NT2/D1 (cell line): Measurements from ENCODE around the gene FOXK1.

Experiments
- SUZ12 ChIP-seq: IDR thresholded peaks from 2 replicates; pipeline ENCODE4 v1.6.1; 2011; ENCODE audit not compliant: insufficient read length, insufficient read depth; ENCODE audit errors: extremely low read depth
- YY1 ChIP-seq: IDR thresholded peaks from 2 replicates; pipeline ENCODE4 v1.6.1; 2011; ENCODE audit not compliant: insufficient read length, insufficient read depth

GRCh38 chr7:4706384-4707216 is 24.5 kb downstream of the FOXK1 start:
- TF ChIP-seq YY1 (no peak), SUZ12 (no peak)
